H1 (cell line): Measurements from ENCODE around the gene BRAP. TPM values are rescaled to one million over a fixed set of nuclear protein-coding genes. Genes with fewer than 3 reads are reported as not detected.

ENCODE experiments used
- CREB1 ChIP-seq: IDR thresholded peaks from 2 replicates; pipeline ENCODE4 v1.6.1; 2012; ENCODE audit warnings: inconsistent platforms
- JUN ChIP-seq: IDR thresholded peaks from 2 replicates; pipeline ENCODE4 v1.6.1; 2011; ENCODE audit warnings: low read depth, mild to moderate bottlenecking, improper control_type of control experiment, low read length
- MAFK ChIP-seq: IDR thresholded peaks from 2 replicates; pipeline ENCODE4 v1.6.1; 2012; ENCODE audit warnings: low read depth, mild to moderate bottlenecking, improper control_type of control experiment, low read length
- POLR2AphosphoS5 ChIP-seq: IDR thresholded peaks from 2 replicates; pipeline ENCODE4 v1.6.1; 2011; ENCODE audit warnings: low read depth, low read length
- SAP30 ChIP-seq: fragments of 300-600 bp; sonication (generic); IDR thresholded peaks from 2 replicates; pipeline ENCODE4 v1.7.1; 2012; ENCODE audit warnings: low read length, moderate library complexity, mild to moderate bottlenecking, inconsistent platforms; ENCODE audit not compliant: insufficient read depth, insufficient replicate concordance
- SP1 ChIP-seq: IDR thresholded peaks from 2 replicates; pipeline ENCODE4 v1.6.1; 2011; ENCODE audit warnings: low read depth, low read length
- TEAD4 ChIP-seq: IDR thresholded peaks from 2 replicates; pipeline ENCODE4 v1.6.1; 2012; ENCODE audit warnings: low read depth, low read length, inconsistent platforms, mixed read lengths
- polyA plus RNA-seq, 7 experiments: library from polyadenylated mRNA; depleted of rRNA in 3 of 7; stranded (reverse) in 5 of 7; unstranded in 2 of 7; fragments of >200 nt in 5 of 7; fragments of 200-250 nt in 2 of 7; gene quantifications; 1 replicate in 5 of 7; 2 replicates in 1 of 7; 4 replicates in 1 of 7; pipeline versions ENCODE4 v1.2.1 to v1.2.3, GENCODE V29; 2011 to 2013; ENCODE audit warnings: missing spikeins in 2 of 7, mixed read lengths in 2 of 7
- total RNA-seq: library from RNA; stranded (reverse); fragmentation: NEBNext Ultra II Directional; extraction: Animal tissue kit (Norgen Biotek cat#: 25700); gene quantifications from 2 replicates; pipeline ENCODE4 v1.2.1, GENCODE V29; 2021

Gene BRAP
- total and polyA plus RNA-seq, 2 of the 8 experiments (the other 6 are each of a cell fraction or from before 2014, with no cell fraction given), result 12.8 to 22.2 TPM

DNA sequence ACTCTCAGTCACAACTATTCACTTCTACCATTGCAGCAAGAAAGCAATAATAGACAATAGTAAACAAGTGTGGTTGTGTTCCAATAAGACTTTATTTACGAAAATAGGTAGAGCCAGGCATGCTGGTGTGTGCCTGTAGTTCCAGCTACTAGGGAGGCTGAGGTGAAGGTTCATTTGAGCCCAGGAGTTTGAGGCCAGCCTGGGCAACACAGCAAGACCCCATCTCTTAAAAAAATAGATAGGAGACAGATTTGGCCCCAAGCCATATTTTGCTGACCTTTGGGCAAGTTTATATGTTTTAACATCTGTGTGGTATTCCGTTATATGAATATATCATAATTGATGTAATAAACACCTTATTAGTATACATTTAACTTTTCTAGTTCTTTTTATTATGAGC is 14.2 kb upstream of the BRAP start (continued):
- no peak for TF ChIP-seq JUN
- no peak for TF ChIP-seq MAFK
- TF ChIP-seq CREB1, result no peak
- no peak for TF ChIP-seq SAP30
- no peak for TF ChIP-seq POLR2AphosphoS5
- TF ChIP-seq TEAD4, result no peak
- no peak for TF ChIP-seq SP1
